BLaER1 treated with 17β-estradiol and CSF1 and Interleukin-3, amounts not matched to agents 10 nM and 100 nM (cell line): ENCODE measurements around the gene HS3ST3B1.

Experiments used
- H3K27ac ChIP-seq, 11 experiments: shearing (Covaris generic); formaldehyde crosslinking; 2 replicates each; pipeline ENCODE4 v1.8.1; 2022
- H3K27me3 ChIP-seq, 11 experiments: shearing (Covaris generic); formaldehyde crosslinking; 2 replicates each; pipeline ENCODE4 v1.8.1; 2022
- H3K36me3 ChIP-seq, 11 experiments: shearing (Covaris generic); formaldehyde crosslinking; 2 replicates each; pipeline ENCODE4 v1.8.1; 2022
- H3K4me1 ChIP-seq, 10 experiments: shearing (Covaris generic); formaldehyde crosslinking; 2 replicates each; pipeline ENCODE4 v1.8.1; 2022
- H3K4me2 ChIP-seq, 11 experiments: shearing (Covaris generic); formaldehyde crosslinking; 2 replicates each; pipeline ENCODE4 v1.8.1; 2022
- H3K4me3 ChIP-seq, 10 experiments: shearing (Covaris generic); formaldehyde crosslinking; 2 replicates each; pipeline ENCODE4 v1.8.1; 2022
- H3K9ac ChIP-seq, 11 experiments: shearing (Covaris generic); formaldehyde crosslinking; 2 replicates each; pipeline ENCODE4 v1.8.1; 2022
- H3K9me3 ChIP-seq, 11 experiments: shearing (Covaris generic); formaldehyde crosslinking; replicated peaks in 1 of 11; 2 replicates each; pipeline ENCODE4 v1.8.1; 2022
- H4K20me1 ChIP-seq, 11 experiments: shearing (Covaris generic); formaldehyde crosslinking; 2 replicates each; pipeline ENCODE4 v1.8.1; 2022
- Cebpa-rat ChIP-seq, 11 experiments: shearing (Covaris generic); IDR thresholded peaks; 2 replicates each; pipeline ENCODE4 v1.8.1; 2022

Gene HS3ST3B1

DNA sequence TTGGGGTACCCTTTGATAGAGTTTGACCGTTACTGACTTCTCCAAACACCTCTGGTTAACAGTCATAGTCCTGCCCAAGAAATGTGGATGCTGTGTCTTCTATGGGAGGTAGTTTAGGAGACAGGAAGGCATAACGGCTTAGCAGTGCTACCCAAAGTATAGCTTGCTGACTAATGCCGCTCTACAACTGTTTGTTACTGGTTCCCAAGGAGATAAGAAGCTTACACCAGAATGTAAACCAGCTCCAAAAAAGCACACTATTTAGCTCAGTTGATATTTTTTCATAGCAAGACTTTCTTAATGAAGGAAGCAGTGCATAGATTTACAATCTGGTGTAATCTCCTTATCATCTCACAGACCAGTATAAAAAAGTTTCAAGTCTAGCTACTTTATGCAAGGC lies 95.7 kb downstream of the HS3ST3B1 start:
- Histone ChIP-seq H3K27me3 (no peaks in the 10 kb centered on the region), H3K36me3 (no peaks in the 10 kb centered on the region; a peak in 1 of 22 replicates), H3K9me3 (peaks cover 16 to 50% (median 36%) of the 10 kb centered on the region in 11 experiments), H3K27ac (no peak overlapping the region), H4K20me1 (no peaks in the 10 kb centered on the region), H3K4me3 (no peak overlapping the region), H3K4me2 (no peak overlapping the region), H3K4me1 (peaks cover 0 to 8% (median 0%) of the 10 kb centered on the region in 10 experiments; a peak in 1 of 20 replicates), H3K9ac (no peak overlapping the region)
- TF ChIP-seq Cebpa-rat (IDR thresholded peaks at IDR 0.05) = no peak

DNA sequence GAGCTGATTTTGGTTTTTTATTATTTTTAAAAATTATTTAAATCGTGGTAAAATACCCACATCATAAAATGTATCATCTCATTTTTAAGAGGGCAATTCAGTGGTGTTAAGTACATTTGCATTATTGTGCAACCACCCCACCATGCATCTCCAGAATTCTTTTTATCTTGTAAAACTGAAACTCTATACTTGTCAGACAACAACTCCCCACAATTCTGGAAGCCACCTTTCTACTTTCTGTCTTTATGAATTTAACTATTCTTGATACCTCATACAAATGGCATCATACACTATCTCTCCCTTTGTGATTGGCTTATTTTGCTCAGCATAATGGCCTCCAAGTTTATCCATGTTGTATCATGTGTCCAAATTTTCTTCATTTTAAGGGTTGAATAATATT lies 97.9 kb downstream of the HS3ST3B1 start:
- Histone ChIP-seq H3K36me3 (peaks cover 0 to 4% (median 0%) of the 10 kb centered on the region in 11 experiments; a peak in 1 of 22 replicates), H3K27ac (no peak overlapping the region), H3K9ac (no peak overlapping the region), H4K20me1 (no peaks in the 10 kb centered on the region), H3K4me3 (no peak overlapping the region), H3K9me3 (peaks cover 18 to 58% (median 45%) of the 10 kb centered on the region in 11 experiments; a peak in 21 of 22 replicates), H3K4me1 (peaks cover 0 to 13% (median 0%) of the 10 kb centered on the region in 10 experiments; a peak in 7 of 20 replicates), H3K27me3 (no peaks in the 10 kb centered on the region), H3K4me2 (no peak overlapping the region)
- TF ChIP-seq Cebpa-rat (IDR thresholded peaks at IDR 0.05) = no peak
